Measurements from ENCODE around the gene RNU2-63P. TPM values are rescaled to one million over a fixed set of nuclear protein-coding genes. Genes with fewer than 3 reads are reported as not detected.
"Not testable (repeated sequence)": the region's sequence is repeated elsewhere in the genome, so short reads cannot be mapped to it uniquely, and the experiment has no call there.

RNU2-63P gene
- total RNA-seq, 1 donor from 2014 or later = not detected

DNA sequence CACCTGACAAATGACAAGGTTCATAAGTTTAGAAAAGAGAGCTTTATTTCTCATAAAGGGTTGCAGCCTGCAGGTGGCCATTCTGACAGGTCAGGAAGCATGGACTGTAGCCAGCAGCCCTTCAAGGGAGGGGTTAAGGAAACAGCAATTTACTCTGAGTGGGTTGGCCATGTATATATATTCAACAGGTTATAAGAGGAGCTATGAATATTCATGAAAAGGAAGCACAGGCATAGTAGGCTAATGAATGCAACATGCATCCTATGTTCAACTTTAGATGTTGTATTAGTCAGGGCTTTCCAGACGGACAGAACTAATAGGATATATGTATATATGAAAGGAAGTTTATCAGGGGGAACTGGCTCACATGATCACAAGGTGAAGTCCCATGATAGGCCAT lies 20.6 kb downstream of the RNU2-63P start:
- DNase-seq (ENCODE audit: missing footprints) (no peak), ATAC-seq (no peak)
- intact Hi-C loops (cut with DNase I) = no loop called here

DNA sequence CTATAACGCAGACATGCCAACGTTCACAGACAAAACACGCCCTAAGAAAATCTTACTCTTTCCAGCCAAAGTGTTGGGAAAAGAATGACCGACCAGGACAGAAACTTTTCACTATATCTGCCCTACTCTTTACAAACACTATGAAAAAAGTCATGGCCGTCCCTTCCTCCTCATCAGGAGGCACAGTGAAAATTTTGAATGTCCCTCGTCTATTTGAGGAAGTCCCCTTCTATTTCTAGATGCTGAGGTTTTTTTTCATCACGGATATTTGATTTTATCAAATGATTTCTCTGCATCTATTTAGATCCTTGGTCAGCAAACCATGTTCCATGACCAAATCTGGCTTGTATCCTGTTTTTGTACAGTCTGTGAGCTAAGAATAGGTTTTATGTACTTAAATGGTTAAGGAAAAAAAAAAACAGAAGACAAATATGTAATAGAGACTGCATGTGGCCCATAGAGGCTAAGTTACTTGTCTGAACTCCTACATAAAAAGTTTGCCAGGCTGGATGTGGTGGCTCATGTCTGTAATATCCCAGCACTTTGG lies 22.0 kb downstream of the RNU2-63P start:
- intact Hi-C loops (cut with DNase I); DNase-seq (ENCODE audit: missing footprints); ATAC-seq: not testable (repeated sequence)

DNA sequence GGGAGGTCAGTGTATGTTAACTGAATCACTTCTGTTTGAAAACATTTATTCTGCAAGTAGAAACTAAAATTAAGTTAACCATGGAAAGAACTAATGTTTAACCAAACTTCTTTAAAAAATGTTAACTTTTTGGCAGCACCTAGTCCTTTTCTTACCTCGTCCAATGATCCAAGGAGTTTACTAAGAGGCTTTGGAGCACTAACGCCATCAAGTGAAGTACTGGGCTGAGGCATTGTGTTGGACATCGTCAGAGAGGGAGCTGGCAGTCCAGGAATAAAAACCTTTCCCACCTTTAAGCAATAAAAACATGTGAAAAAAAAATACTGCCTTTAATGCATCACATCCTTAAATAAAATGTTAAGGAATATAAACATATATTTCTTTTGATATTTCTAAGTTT lies 23.8 kb downstream of the RNU2-63P start:
- DNase-seq (ENCODE audit: missing footprints); ATAC-seq; intact Hi-C loops (cut with DNase I): not testable (repeated sequence)

DNA sequence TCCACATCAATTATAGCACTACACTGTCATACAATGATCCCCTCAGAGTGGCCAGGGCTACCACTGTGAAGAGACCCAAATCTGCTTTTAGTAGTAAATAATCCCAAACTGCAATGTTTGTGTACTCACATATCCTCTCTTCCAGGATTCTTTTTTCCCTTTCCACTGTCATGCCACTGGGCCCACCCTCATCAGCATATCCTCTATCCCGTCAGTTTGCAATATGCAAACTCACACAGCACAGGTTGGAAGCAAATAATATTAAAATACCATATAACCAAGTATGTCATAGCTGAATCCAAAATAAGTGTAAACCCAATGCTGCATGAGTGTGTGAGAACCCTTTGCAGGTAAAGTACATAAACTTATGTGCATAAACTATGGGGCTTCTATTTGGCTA lies 28.9 kb downstream of the RNU2-63P start:
- ATAC-seq; intact Hi-C loops (cut with DNase I): not testable (repeated sequence)

DNA sequence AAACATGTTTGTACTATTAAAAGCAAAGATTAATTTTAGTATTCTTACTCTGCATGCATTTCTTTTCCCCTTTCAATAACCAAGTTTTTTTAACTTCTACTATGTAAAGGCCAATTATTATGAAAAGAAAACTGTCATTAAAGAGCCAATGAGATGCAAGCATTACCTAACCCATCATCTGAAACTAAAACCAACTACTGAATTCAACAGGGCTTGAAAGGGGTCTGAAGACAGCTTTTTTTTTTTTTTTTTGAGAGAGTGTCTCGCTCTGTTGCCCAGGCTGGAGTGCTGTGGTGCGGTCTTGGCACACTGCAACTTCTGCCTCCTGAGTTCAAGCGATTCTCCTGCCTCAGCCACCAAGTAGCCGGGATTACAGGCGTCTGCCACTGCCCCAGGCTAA lies 30.4 kb downstream of the RNU2-63P start:
- intact Hi-C loops (cut with DNase I); DNase-seq (ENCODE audit: missing footprints); ATAC-seq: not testable (repeated sequence)

More for the DNA sequence above, 28.9 kb downstream of the RNU2-63P start:
- not testable (repeated sequence) for DNase-seq (ENCODE audit: missing footprints)

DNA sequence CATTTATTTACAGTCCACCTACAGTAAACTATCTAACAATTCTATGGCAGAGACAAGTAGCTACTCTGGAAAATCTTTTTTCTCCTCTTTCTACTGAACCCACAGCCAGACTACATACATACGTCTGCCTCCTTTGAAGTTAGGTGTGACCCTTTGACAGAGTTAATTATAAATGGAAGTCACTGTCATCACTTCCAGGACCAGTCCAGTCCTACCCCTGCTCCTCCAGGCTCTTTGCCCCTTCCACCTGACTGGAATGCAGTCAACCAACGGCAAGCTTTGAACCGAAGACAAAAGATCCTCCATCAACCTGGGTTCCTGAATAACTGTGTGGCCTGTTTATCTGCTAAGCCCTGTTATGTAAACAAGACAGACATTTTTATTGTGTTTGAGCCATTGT lies 35.2 kb downstream of the RNU2-63P start:
- ATAC-seq; DNase-seq (ENCODE audit: missing footprints); intact Hi-C loops (cut with DNase I): not testable (repeated sequence)

DNA sequence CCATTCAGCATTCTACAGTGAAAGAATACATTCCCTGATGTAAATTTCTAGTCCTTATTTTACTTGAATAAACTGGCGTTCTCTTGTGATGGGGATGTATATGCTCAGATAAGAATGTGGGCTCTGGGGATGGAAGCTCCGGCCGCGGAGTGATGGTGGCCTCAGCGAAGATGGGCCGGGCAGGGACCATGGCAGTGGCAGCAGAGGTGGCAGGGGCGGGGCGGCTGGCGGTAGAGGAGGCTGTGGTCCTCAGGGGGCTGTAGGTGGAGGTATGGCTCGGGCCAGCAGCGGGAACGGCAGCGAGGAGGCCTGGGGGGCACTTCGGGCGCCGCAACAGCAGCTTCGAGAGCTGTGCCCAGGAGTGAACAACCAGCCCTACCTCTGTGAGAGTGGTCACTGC lies 44.0 kb downstream of the RNU2-63P start:
- intact Hi-C loops (cut with DNase I); ATAC-seq; DNase-seq (ENCODE audit: missing footprints): not testable (repeated sequence)

Other genes with a start within 250 kb of the RNU2-63P start
- 1.6 TPM for gene RGPD2, start 190.8 kb downstream of the RNU2-63P start, total RNA-seq
- 23.8 TPM for gene KRCC1, start 39.2 kb upstream of the RNU2-63P start, total RNA-seq
- 544 TPM for gene SMYD1, start 51.3 kb upstream of the RNU2-63P start, total RNA-seq
- gene FABP1, start 111.5 kb upstream of the RNU2-63P start, total RNA-seq = not detected
- 31.2 TPM for gene THNSL2, start 153.8 kb upstream of the RNU2-63P start, total RNA-seq

Data from Right ventricle myocardium inferior (tissue), 1 donor.